ENCODE data around the gene TAS2R38. TPM values are rescaled to one million over a fixed set of nuclear protein-coding genes. Genes with fewer than 3 reads are reported as not detected.

The TAS2R38 gene
- total RNA-seq, 1 donor from 2014 or later: not detected

- no peaks in the 10 kb centered on the region for H3K9me3 Mint-ChIP-seq (ENCODE audit: unreplicated experiment)
- DNase-seq (ENCODE audit: low read depth) (no peak), FAIRE-seq (no peak)
- Histone ChIP-seq H3K9me3 (ENCODE audit: insufficient read depth, low read depth, low read length) (no peaks in the 10 kb centered on the region), H3K9ac (ENCODE audit: low read length) (no peak overlapping the region), H2AFZ (ENCODE audit: low read depth, low read length) (no peak overlapping the region), H3K27ac (ENCODE audit: low read depth, low read length) (no peak overlapping the region), H3K79me2 (ENCODE audit: insufficient read depth, low read length) (no peaks in the 10 kb centered on the region), H3K4me3 (ENCODE audit: insufficient read depth, low read depth, low read length) (no peak overlapping the region), H4K20me1 (ENCODE audit: insufficient read depth, low read length) (no peaks in the 10 kb centered on the region), H3K27me3 (ENCODE audit: insufficient read depth, low read length) (no peaks in the 10 kb centered on the region), H3K4me2 (ENCODE audit: low read length) (no peak overlapping the region), H3K36me3 (ENCODE audit: insufficient read depth, low read length) (no peaks in the 10 kb centered on the region), H3K4me1 (ENCODE audit: insufficient read depth, low read length) (no peaks in the 10 kb centered on the region)
- H3K4me3 Mint-ChIP-seq (ENCODE audit: unreplicated experiment): no peak overlapping the region
- H3K4me1 Mint-ChIP-seq (ENCODE audit: low read depth, unreplicated experiment): no peaks in the 10 kb centered on the region
- TF ChIP-seq EZH2 (IDR thresholded peaks at IDR 0.05; ENCODE audit: insufficient read depth, low read length) (no peak), CTCF (IDR thresholded peaks at IDR 0.05; ENCODE audit: insufficient read depth, low read depth, low read length) (no peak)
- no peaks in the 10 kb centered on the region for H3K27me3 Mint-ChIP-seq (ENCODE audit: low read depth, unreplicated experiment)
- no peak overlapping the region for H3K27ac Mint-ChIP-seq (ENCODE audit: unreplicated experiment)
- H3K36me3 Mint-ChIP-seq (ENCODE audit: low read depth, unreplicated experiment): no peaks in the 10 kb centered on the region
Observed at GRCh38 chr7:142006577-142006976, 33.0 kb upstream of the TAS2R38 start.

GRCh38 chr7:142002179-142002578 is 28.6 kb upstream of the TAS2R38 start:
- H3K4me1 ChIP-seq (ENCODE audit: insufficient read depth, low read length): no peaks in the 10 kb centered on the region
- FAIRE-seq: no peak
- H3K4me3 Mint-ChIP-seq (ENCODE audit: unreplicated experiment): no peak overlapping the region
- H3K9me3 Mint-ChIP-seq (ENCODE audit: unreplicated experiment): no peaks in the 10 kb centered on the region
- no peak for TF ChIP-seq EZH2 (IDR thresholded peaks at IDR 0.05; ENCODE audit: insufficient read depth, low read length)
- no peak for TF ChIP-seq CTCF (IDR thresholded peaks at IDR 0.05; ENCODE audit: insufficient read depth, low read depth, low read length)
- no peaks in the 10 kb centered on the region for H3K27me3 ChIP-seq (ENCODE audit: insufficient read depth, low read length)
- H3K79me2 ChIP-seq (ENCODE audit: insufficient read depth, low read length): no peaks in the 10 kb centered on the region
- H3K4me2 ChIP-seq (ENCODE audit: low read length): no peak overlapping the region
- no peak for DNase-seq (ENCODE audit: low read depth)
- H3K36me3 Mint-ChIP-seq (ENCODE audit: low read depth, unreplicated experiment): no peaks in the 10 kb centered on the region
- H3K9me3 ChIP-seq (ENCODE audit: insufficient read depth, low read depth, low read length): no peaks in the 10 kb centered on the region
- no peak overlapping the region for H2AFZ ChIP-seq (ENCODE audit: low read depth, low read length)
- no peak overlapping the region for H3K9ac ChIP-seq (ENCODE audit: low read length)
- H3K36me3 ChIP-seq (ENCODE audit: insufficient read depth, low read length): no peaks in the 10 kb centered on the region
- no peaks in the 10 kb centered on the region for H3K27me3 Mint-ChIP-seq (ENCODE audit: low read depth, unreplicated experiment)
- no peak overlapping the region for H3K4me3 ChIP-seq (ENCODE audit: insufficient read depth, low read depth, low read length)
- H3K27ac ChIP-seq (ENCODE audit: low read depth, low read length): no peak overlapping the region
- peaks cover 4% of the 10 kb centered on the region for H3K4me1 Mint-ChIP-seq (ENCODE audit: low read depth, unreplicated experiment)
- H3K27ac Mint-ChIP-seq (ENCODE audit: unreplicated experiment): no peak overlapping the region
- no peaks in the 10 kb centered on the region for H4K20me1 ChIP-seq (ENCODE audit: insufficient read depth, low read length)

GRCh38 chr7:142001163-142001874 is 27.7 kb upstream of the TAS2R38 start:
- Histone ChIP-seq H3K4me3 (ENCODE audit: insufficient read depth, low read depth, low read length) (no peak overlapping the region), H3K27ac (ENCODE audit: low read depth, low read length) (no peak overlapping the region)
- FAIRE-seq: no peak

More at GRCh38 chr7:142001163-142001874, 27.7 kb upstream of the TAS2R38 start:
- Mint-ChIP-seq H3K27me3 (ENCODE audit: low read depth, unreplicated experiment) (no peaks in the 10 kb centered on the region), H3K4me1 (ENCODE audit: low read depth, unreplicated experiment) (peaks cover 4% of the 10 kb centered on the region), H3K9me3 (ENCODE audit: unreplicated experiment) (peaks cover 3% of the 10 kb centered on the region), H3K4me3 (ENCODE audit: unreplicated experiment) (no peak overlapping the region), H3K36me3 (ENCODE audit: low read depth, unreplicated experiment) (no peaks in the 10 kb centered on the region), H3K27ac (ENCODE audit: unreplicated experiment) (no peak overlapping the region)
- no peaks in the 10 kb centered on the region for H3K9me3 ChIP-seq (ENCODE audit: insufficient read depth, low read depth, low read length)
- no peak overlapping the region for H2AFZ ChIP-seq (ENCODE audit: low read depth, low read length)
- no peaks in the 10 kb centered on the region for H3K36me3 ChIP-seq (ENCODE audit: insufficient read depth, low read length)
- H3K27me3 ChIP-seq (ENCODE audit: insufficient read depth, low read length): no peaks in the 10 kb centered on the region
- H3K79me2 ChIP-seq (ENCODE audit: insufficient read depth, low read length): no peaks in the 10 kb centered on the region
- H3K4me1 ChIP-seq (ENCODE audit: insufficient read depth, low read length): no peaks in the 10 kb centered on the region
- H3K4me2 ChIP-seq (ENCODE audit: low read length): no peak overlapping the region
- no peak for TF ChIP-seq CTCF (IDR thresholded peaks at IDR 0.05; ENCODE audit: insufficient read depth, low read depth, low read length)
- no peak for TF ChIP-seq EZH2 (IDR thresholded peaks at IDR 0.05; ENCODE audit: insufficient read depth, low read length)
- H4K20me1 ChIP-seq (ENCODE audit: insufficient read depth, low read length): no peaks in the 10 kb centered on the region
- no peak for DNase-seq (ENCODE audit: low read depth)
- H3K9ac ChIP-seq (ENCODE audit: low read length): no peak overlapping the region

All from astrocyte (in vitro differentiated cells and primary cell).